ENCODE results near the gene AGPAT4.

DNA sequence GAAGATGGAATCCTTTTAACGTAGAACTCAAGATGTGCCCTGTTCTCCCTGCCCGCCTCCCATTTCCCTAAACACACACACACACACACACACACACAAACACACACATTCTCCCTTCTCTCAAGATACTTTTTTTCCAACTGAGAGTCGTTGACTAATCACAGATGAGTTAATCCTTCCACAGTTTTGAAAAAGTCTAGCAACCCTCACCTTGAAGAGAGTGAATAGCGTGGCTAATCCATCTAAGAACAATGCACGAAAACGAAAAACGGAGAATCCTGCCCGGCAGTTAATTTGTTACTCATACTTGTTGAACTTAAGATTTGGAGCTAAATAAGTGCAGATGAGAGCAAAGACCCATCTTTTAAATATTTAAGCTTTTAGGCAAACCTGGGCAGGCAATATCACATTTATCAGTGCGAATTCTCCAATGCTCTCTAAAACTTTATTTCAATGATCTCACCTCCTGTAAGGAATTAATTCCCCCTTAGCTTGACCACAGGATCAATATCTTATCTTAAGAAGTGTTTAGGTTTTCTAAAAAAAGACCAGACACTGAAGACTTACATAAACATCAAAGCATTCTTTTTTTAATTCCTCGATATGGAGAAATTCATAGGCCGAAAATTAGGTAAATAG is 1.1 kb downstream of the AGPAT4 start:
- TF ChIP-seq, protein P1, sequence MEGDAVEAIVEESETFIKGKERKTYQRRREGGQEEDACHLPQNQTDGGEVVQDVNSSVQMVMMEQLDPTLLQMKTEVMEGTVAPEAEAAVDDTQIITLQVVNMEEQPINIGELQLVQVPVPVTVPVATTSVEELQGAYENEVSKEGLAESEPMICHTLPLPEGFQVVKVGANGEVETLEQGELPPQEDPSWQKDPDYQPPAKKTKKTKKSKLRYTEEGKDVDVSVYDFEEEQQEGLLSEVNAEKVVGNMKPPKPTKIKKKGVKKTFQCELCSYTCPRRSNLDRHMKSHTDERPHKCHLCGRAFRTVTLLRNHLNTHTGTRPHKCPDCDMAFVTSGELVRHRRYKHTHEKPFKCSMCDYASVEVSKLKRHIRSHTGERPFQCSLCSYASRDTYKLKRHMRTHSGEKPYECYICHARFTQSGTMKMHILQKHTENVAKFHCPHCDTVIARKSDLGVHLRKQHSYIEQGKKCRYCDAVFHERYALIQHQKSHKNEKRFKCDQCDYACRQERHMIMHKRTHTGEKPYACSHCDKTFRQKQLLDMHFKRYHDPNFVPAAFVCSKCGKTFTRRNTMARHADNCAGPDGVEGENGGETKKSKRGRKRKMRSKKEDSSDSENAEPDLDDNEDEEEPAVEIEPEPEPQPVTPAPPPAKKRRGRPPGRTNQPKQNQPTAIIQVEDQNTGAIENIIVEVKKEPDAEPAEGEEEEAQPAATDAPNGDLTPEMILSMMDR (IDR thresholded peaks at IDR 0.05): no peak
- no peak for TF ChIP-seq POLR2A (IDR thresholded peaks at IDR 0.05)
